ENCODE results near the gene NAA60.
"Not testable (repeated sequence)": the region's sequence is repeated elsewhere in the genome, so short reads cannot be mapped to it uniquely, and the experiment has no call there.

DNA sequence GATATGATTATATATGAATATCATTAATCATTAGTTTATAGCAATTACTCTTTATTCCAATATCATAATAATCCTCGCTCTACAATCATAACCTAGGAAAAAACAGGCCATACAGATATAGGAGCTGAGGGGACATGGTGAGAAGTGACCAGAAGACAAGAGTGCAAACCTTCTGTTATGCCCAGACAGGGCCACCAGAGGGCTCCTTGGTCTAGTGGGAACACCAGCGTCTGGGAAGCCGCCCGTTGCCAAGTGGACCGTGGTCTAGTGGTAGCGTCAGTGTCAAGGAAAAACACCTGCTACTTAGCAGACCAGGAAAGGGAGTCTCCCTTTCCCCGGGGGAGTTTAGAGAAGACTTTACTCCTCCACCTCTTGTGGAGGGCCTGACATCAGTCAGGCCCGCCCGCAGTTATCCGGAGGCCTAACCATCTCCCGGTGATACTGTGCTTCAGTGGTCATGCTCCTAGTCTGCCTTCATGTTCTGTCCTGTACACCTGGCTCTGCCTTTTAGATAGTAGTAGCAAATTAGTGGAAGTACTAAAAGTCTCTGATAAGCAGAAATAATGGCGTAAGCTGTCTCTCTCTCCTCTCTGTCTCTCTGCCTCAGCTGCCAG, 83.8 kb downstream of the NAA60 start:
- TF ChIP-seq EZH2 (IDR thresholded peaks at IDR 0.05; ENCODE audit: insufficient read depth, poor library complexity, severe bottlenecking); EZH2phosphoT487 (IDR thresholded peaks at IDR 0.05; ENCODE audit: insufficient read depth, low read depth): not testable (repeated sequence)
